ENCODE measurements around the gene LAMC3. TPM values are rescaled to one million over a fixed set of nuclear protein-coding genes. Genes with fewer than 3 reads are reported as not detected.
A peak's percentile ranks its signal among the peaks of the same experiment; 100 is the strongest.

The LAMC3 gene
- total and polyA plus RNA-seq, 9 of the 15 experiments (the other 6 are each of a cell fraction or from before 2014, with no cell fraction given): 0.10 TPM; not detected in 8

GRCh38 chr9:131015876-131016397, 7.0 kb downstream of the LAMC3 start (continued):
- 0 out of 2 replicates have a peak, but pooled peaks have one; percentile 16 for TF ChIP-seq HMGXB4 (CRISPR knock-in tag; IDR thresholded peaks at IDR 0.05)
- no peak for TF ChIP-seq FOXA3 (CRISPR knock-in tag; conservative IDR thresholded peaks at IDR 0.05 in 1 of 2, IDR thresholded peaks at IDR 0.05 in 1 of 2)
- TF ChIP-seq MITF (IDR thresholded peaks at IDR 0.05): no peak
- no peak for TF ChIP-seq ZBTB5 (IDR thresholded peaks at IDR 0.05)
- TF ChIP-seq ZNF699 (CRISPR knock-in tag; IDR thresholded peaks at IDR 0.05; ENCODE audit: insufficient replicate concordance): no peak
- no peak for TF ChIP-seq NFIC (IDR thresholded peaks at IDR 0.05)
- peak; percentile 35; the same call in 1 of the 2 replicates for TF ChIP-seq E2F1 (CRISPR knock-in tag; IDR thresholded peaks at IDR 0.05)

All from K562 (cell line).